ENCODE data around the gene FBXO28. TPM values are rescaled to one million over a fixed set of nuclear protein-coding genes. Genes with fewer than 3 reads are reported as not detected.

The FBXO28 gene
- total RNA-seq, 1 experiment from 2014 or later: 82.6 TPM

DNA sequence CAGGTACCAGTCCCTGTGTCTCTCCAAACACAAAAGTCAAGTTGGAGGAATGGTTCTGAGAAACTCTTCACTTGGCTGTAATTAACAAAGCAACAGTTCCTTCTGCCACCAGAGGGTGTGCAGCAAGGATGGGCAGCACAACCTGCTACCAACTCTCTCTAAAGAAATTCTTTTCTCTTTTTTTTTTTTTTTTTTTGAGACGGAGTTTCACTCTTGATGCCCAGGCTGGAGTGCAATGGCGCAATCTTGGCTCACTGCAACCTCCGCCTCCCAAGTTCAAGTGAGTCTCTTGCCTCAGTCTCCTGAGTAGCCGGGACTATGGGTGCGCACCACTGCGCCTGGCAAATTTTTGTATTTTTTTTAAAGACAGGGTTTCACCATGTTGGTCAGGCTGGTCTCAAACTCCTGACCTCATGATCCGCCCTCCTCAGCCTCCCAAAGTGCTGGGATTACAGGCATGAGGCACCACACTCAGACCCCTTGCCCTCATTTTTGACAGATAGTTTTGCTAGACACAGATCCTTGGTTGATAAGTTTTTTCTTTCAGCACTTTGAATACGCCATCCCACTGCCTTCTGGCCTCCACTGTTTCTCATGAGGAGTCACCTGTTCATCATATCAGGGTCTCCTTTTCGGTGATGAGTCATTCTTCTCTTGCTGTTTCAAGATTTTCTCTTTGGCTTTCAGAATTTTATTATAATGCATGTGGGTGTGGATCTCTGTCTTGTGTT is 57.0 kb downstream of the FBXO28 start:
- Histone ChIP-seq H3K4me1 (ENCODE audit: insufficient read depth, low read length) (peaks cover 22% of the 10 kb centered on the region), H3F3A (ENCODE audit: low read length, unreplicated experiment) (no peaks in the 10 kb centered on the region), H3K36me3 (ENCODE audit: low read depth, low read length) (no peaks in the 10 kb centered on the region), H3K4me2 (ENCODE audit: low read length) (no peak overlapping the region), H3K9me3 (ENCODE audit: low read length) (no peaks in the 10 kb centered on the region), H3K27ac (ENCODE audit: low read length) (no peak overlapping the region), H4K20me1 (ENCODE audit: low read length) (no peaks in the 10 kb centered on the region), H3K9me2 (replicated peaks; ENCODE audit: low read length) (no peaks in the 10 kb centered on the region), H3K4me3 (ENCODE audit: low read length) (no peak overlapping the region), H2AFZ (ENCODE audit: low read length) (no peak overlapping the region), H3K9ac (ENCODE audit: low read length) (no peak overlapping the region), H3K27me3 (ENCODE audit: low read length) (no peaks in the 10 kb centered on the region), H3K79me2 (ENCODE audit: low read length) (no peaks in the 10 kb centered on the region)
- no peak for ATAC-seq
- ChIA-PET CTCF (no interaction called here), POLR2A (ENCODE audit: unreplicated experiment) (no interaction called here)
- DNase-seq: peak; percentile 61
- TF ChIP-seq EZH2phosphoT487 (IDR thresholded peaks at IDR 0.05; ENCODE audit: borderline replicate concordance, low read length): no peak
- no peak for TF ChIP-seq EZH2 (IDR thresholded peaks at IDR 0.05; ENCODE audit: low read length, unreplicated experiment)
- peak; percentile 65 for TF ChIP-seq CTCF (conservative IDR thresholded peaks at IDR 0.05; ENCODE audit: low read depth, low read length)
- intact Hi-C loops (cut with micrococcal nuclease): loop anchor here (1.0 to 5.0 kb wide), 2 partner anchors 41 to 162 kb away; no protein-coding TSS in a partner anchor
- no TSS peak for BruUV-seq (replicated peaks)

DNA sequence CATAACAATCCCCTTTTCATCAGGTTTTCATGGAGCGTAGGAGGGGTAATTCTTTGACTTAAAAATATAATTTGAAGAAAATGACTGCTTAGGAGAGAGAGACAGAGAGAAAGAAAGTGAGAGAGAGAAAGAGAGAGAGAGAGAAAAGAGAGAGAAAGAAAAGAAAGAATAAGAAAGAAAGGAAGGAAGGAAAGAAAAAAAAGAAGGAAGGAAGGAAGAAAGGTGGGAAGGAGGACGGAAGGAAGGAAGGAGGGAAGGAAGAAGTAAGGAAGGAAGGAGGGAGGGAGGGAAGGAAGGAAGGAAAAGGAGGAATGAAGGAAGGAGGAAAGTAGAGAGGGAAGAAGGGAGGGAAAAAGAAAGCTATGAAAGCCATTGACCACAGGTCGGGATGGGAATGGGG is 58.3 kb downstream of the FBXO28 start:
- Histone ChIP-seq H3K9me3 (ENCODE audit: low read length) (no peaks in the 10 kb centered on the region), H2AFZ (ENCODE audit: low read length) (no peak overlapping the region), H3K27ac (ENCODE audit: low read length) (no peak overlapping the region), H3K27me3 (ENCODE audit: low read length) (no peaks in the 10 kb centered on the region), H3K4me2 (ENCODE audit: low read length) (no peak overlapping the region), H3K4me1 (ENCODE audit: insufficient read depth, low read length) (peaks cover 22% of the 10 kb centered on the region), H3F3A (ENCODE audit: low read length, unreplicated experiment) (no peaks in the 10 kb centered on the region), H3K9me2 (replicated peaks; ENCODE audit: low read length) (no peaks in the 10 kb centered on the region), H4K20me1 (ENCODE audit: low read length) (no peaks in the 10 kb centered on the region), H3K4me3 (ENCODE audit: low read length) (no peak overlapping the region), H3K79me2 (ENCODE audit: low read length) (no peaks in the 10 kb centered on the region), H3K9ac (ENCODE audit: low read length) (no peak overlapping the region), H3K36me3 (ENCODE audit: low read depth, low read length) (no peaks in the 10 kb centered on the region)
- no peak for TF ChIP-seq EZH2phosphoT487 (IDR thresholded peaks at IDR 0.05; ENCODE audit: borderline replicate concordance, low read length)
- TF ChIP-seq EZH2 (IDR thresholded peaks at IDR 0.05; ENCODE audit: low read length, unreplicated experiment): no peak
- TF ChIP-seq CTCF (conservative IDR thresholded peaks at IDR 0.05; ENCODE audit: low read depth, low read length): no peak
- DNase-seq (no peak), ATAC-seq (no peak)
- intact Hi-C loops (cut with micrococcal nuclease): loop anchor here (5.0 kb wide), 1 partner anchor 40 kb away; no protein-coding TSS in a partner anchor
- ChIA-PET POLR2A (ENCODE audit: unreplicated experiment) (no interaction called here), CTCF (interaction anchor here (0.6 kb wide), 1 partner anchor 9 kb away, joined by 5 read pairs; no protein-coding TSS in a partner anchor)
- no TSS peak for BruUV-seq (replicated peaks)

DNA sequence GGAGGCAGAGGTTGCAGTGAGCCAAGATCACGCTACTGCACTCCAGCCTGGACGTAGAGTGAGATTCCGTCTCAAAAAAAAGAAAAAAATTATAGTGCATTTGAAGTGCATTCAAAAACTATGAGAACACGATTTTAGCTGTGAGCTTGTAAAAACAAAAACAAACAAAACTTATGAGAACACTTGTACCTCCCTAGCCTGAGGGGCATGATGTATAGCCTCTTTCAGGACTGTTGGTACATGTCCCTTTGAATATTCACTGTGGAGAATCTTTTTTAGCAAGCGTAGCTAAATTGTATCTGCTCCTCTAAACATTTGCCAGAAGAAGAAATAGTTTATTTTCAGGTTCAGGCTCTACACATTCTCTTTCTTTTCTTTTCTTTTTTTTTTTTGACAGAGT is 59.6 kb downstream of the FBXO28 start:
- Histone ChIP-seq H2AFZ (ENCODE audit: low read length) (no peak overlapping the region), H3K27me3 (ENCODE audit: low read length) (no peaks in the 10 kb centered on the region), H3K9me2 (replicated peaks; ENCODE audit: low read length) (no peaks in the 10 kb centered on the region), H3K27ac (ENCODE audit: low read length) (no peak overlapping the region), H4K20me1 (ENCODE audit: low read length) (no peaks in the 10 kb centered on the region), H3K79me2 (ENCODE audit: low read length) (no peaks in the 10 kb centered on the region), H3K4me2 (ENCODE audit: low read length) (peak overlapping the region; percentile 1; the same call in 1 of the 2 replicates), H3F3A (ENCODE audit: low read length, unreplicated experiment) (no peaks in the 10 kb centered on the region), H3K4me3 (ENCODE audit: low read length) (no peak overlapping the region), H3K36me3 (ENCODE audit: low read depth, low read length) (no peaks in the 10 kb centered on the region), H3K4me1 (ENCODE audit: insufficient read depth, low read length) (peaks cover 19% of the 10 kb centered on the region), H3K9me3 (ENCODE audit: low read length) (no peaks in the 10 kb centered on the region), H3K9ac (ENCODE audit: low read length) (no peak overlapping the region)
- ATAC-seq (peak; percentile 52), DNase-seq (peak; percentile 77)
- CTCF ChIA-PET: interaction anchor here (0.6 kb wide), 1 partner anchor 127 kb away, joined by 3 read pairs; no protein-coding TSS in a partner anchor
- no TSS peak for BruUV-seq (replicated peaks)
- intact Hi-C loops (cut with micrococcal nuclease): loop anchor here (5.0 kb wide), 1 partner anchor 39 kb away; no protein-coding TSS in a partner anchor
- POLR2A ChIA-PET (ENCODE audit: unreplicated experiment): interaction anchor here (1.2 kb wide), 1 partner anchor 10 kb away, joined by 4 read pairs; the partner anchor contains the start of gene DEGS1
- no peak for TF ChIP-seq CTCF (conservative IDR thresholded peaks at IDR 0.05; ENCODE audit: low read depth, low read length)
- no peak for TF ChIP-seq EZH2phosphoT487 (IDR thresholded peaks at IDR 0.05; ENCODE audit: borderline replicate concordance, low read length)
- TF ChIP-seq EZH2 (IDR thresholded peaks at IDR 0.05; ENCODE audit: low read length, unreplicated experiment): no peak
